NCI-H2107 treated with DMSO at 0.1 percent for 48 hours (cell line): Measurements from ENCODE around the gene ZNF467.

Experiments used
- DNase-seq: peaks from one replicate; lab custom pipeline; 2025; ENCODE audit not compliant: unreplicated experiment; lab: John Stamatoyannopoulos, UW

Gene ZNF467

DNA sequence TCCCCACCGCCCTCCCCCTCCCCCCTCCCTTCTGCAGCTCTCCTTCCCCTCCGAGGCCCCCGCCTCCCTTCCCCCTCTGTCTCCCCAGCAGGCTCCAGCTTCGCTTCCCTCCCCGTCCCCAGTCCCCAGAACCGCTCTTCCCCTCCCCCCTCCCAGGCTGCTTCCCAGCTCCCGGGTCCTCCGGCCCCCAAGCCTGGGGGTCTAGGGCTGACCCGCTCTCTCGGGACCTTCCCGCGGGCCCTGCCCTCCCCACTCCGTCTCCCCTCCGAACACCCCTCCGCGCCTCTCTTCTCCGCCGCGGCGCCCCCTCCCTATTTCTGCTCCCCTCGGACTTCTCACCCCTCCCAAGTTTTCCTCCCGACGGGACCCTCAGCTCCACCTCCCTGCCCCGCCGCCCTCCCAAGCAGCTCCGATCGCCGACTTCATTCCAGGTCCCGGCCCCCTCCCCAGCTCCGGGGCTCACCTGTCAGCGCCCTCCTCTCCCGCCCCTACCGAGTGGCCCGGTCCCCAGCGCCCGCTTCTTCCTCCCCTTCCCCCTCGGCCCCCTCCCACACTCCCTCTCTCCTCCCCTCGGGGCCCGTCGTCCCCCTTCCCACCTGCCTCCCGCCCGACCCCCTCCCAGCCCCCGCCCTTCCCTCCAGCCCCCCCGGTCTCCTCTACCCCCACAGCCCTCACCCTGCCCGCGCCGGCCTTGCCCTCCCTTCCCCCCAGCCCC is 990 bp downstream of the ZNF467 start:
- no peak for DNase-seq

DNA sequence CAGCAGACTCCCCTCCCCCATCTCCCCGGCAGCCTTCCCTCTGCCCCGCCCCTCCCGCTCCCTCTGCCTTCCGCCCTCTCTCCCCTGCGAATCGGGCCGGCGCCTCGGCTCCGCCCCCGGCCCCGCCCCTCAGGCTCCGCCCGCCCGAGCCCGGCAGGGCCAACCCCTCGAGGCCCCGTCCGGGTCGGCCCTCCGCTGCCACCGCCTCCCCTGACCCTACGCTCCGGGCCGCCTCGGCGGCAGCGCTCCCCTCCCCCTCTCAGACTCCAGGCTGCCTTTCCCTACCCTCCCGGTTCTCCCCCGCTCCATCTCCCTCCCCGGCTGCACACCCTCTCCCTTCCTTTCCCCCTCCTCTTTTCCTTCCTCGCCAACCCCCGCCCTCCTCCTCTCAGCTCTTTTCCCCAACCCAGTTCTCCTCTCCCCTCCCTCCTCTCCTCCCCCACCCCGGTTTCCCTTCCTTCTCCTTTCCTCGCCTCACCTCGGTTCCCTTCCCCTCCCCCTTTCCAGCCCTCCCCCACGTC is 1.6 kb downstream of the ZNF467 start:
- DNase-seq, result peak; percentile 74

DNA sequence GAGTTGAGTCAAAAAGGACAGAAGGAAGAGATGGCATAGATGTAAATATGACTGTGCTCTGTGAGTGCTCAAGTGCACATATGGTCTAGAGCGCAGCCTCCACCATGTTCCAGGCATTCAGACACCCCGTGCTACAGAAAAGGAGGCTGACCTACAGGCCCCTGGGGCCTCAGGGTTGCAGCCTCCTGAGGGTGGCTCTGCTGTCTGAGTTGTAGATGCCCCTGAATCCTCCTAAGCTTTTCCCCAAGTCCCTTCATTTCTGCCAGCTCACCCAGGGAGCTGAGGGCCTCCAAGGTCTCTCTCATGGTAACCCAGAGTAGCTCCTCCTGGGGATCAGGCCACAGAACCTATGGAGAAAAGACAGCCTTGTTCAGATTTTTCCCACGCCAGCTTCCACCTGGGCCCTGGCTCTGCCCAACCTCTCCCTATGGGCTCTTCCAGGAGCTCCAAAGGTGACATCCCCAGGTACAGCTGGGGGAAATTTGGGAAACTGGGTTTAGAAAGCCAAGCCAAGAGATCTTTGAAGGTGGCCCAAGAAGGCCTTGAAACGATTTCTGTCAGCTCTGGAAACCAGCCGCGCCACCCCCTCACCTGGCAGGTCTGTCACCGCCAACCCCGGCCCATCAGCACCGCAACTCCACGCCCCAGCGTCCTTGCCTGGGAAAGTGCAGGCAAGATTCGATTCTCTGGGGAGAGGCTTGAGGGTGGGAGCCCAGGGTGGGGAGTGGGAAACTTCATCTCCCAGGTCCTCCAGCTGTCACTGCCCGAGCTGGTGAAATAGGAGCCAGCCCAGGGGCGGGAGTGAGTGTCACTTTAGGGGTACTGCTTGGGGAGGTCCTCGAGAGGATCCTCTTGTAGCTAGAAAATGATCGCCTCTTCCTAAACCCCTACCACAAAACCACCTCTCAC is 2.4 kb downstream of the ZNF467 start:
- DNase-seq, result peak; percentile 74

DNA sequence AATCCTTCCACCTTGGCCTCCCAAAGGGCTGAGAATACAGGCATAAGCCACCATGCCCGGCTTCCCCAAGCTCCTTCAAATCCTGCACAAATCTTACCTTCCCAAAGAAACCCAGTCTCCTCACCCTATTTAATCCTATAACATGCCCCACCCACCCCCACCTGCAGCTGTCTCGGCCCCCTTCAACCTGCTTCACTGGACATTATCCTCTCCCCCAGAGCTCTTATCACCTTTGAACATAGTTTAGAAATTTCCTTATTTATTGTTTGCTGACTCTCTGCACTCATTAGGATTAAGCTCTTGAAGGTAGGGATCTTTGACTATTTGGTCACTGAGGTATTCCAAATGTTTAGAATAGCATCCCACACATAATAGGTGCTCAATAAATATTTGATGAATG is 3.5 kb downstream of the ZNF467 start:
- no peak for DNase-seq

DNA sequence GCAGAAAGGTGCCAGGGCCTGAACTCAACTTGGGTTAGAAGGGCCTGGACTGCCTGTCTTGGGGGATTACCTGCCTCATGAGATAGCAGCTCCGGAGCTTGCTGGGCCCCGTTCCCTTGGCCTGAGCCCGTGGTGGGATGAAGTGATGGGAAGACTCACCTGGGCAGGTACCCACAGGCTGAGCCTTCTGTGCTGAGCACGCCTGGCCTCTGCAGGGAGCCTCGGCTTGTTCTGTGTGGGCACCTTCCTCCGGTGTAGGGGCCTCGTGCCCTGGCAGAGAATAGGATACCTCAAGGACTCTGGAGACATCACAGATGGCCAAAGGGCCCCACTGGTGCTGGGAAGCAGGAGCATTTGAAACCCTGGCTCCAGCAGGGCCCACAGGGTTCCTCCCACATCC is 4.5 kb downstream of the ZNF467 start:
- DNase-seq, result no peak

DNA sequence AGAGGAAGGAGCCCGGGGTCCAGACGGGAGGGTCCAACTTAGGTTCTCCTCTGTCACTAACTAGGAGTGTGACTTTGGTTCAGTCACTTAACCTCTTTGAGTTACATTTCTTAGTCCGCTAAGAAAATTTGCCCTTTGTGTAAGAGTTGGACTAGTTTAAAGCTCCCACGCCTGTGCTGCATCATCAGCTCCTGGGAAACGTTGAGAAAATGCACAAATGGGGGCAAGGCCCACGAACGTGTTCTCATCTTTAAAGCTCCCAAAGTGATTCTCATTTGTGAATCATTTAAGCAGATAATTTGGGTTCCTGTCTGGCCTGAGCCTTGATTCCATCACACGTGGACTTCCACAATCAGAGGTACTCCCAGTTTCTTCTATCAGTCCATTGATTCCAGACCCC is 6.3 kb downstream of the ZNF467 start:
- no peak for DNase-seq

DNA sequence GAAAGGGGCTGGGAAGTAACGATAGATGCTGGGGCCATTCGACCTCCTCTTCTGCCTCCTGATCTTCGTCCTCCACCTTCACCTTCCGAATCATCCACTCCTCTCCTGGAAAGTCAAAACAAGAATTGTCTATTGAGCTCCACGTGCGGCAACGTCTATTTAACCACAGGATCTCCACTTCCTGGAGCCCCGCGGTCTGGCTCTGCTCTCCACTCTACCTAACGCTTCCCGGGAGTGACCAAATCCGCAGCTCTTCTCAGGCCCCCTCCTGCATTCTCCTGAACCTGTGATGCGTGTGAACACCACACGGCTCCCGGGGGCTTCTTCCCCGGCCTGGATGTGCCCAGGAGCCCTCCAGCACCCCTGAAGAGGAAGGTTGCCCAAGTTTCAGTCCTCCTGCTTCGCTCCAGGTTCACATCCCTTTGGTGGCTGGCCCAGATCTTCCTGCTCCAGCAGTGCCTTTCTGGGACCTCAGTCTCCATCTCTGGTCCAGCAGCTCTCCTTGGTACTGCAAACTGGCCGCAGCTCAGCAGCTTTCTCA is 7.2 kb downstream of the ZNF467 start:
- DNase-seq, result no peak

DNA sequence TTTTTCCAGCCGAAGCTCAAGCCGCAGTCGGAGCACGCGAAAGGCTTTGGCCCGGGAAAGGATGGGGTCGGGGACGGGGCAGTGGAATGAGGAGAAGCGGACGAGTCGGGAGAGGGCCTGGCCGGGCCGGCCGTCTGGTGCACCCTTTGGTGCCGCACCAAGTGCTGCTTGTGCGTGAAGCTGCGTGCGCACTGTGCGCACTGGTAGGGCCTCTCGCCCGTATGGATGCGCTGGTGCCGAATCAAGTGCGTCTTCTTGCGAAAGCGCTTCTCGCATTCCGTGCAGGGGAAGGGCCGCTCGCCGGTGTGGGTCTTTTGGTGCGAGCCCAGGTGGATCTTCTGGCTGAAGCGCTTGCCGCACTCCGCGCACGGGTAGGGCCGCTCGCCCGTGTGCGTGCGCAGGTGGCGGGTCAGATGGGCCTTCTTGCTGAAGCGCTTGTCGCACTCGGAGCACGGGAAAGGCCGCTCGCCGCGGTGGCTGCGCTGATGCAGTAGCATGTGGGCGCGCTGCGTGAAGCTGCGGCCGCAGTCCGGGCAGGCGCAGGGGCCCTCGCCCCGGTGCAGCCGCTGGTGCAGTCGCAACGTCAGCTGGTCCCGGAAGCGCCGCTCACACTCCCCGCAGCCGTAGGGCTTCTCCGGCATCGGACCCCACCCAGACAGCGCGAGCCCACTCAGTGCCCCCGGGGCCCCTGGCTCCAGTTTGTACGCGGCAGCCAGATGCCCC is 7.8 kb downstream of the ZNF467 start:
- no peak for DNase-seq

DNA sequence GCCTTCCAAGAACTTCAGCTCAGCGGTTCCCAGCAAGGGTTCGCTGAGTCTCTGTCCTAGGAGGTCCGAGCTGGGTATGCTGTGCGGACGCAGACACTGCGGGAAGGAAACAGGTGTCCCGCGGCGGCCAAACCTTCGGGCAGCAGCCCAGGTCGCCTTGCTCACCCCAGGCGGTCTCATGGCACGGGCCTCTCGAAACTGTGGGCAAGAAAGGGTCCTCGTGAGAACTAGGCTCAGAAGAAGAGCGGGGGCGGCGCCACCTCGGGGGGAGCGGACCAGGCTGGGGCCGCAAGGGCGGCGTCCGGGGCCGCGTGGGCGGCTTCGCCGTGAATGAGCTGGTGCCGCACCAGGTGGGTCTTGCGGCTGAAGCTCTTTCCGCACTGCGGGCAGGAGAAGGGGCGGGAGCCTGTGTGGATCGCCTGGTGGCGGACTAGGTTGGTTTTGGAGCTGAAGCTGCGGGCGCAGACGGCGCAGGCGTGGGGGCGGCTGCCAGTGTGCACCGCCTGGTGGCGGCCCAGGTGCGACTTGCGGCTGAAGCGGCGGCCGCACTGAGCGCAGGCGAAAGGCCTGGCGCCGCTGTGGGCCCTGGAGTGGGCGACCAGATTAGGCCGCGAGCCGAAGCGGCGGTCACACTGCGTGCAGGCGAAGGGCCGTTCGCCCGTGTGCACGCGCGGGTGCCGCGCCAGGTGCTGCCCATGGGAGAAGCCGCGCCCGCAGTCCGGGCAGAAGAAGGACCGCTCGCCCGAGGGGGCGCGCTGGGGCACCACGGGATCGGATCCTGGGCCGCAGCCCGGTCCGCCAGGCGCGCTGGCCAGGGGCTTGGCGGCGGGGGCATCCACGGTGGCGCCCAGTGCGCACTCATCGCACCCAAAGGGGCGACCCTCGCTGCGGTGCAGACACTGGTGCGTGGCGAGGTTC is 8.6 kb downstream of the ZNF467 start:
- DNase-seq, result no peak

DNA sequence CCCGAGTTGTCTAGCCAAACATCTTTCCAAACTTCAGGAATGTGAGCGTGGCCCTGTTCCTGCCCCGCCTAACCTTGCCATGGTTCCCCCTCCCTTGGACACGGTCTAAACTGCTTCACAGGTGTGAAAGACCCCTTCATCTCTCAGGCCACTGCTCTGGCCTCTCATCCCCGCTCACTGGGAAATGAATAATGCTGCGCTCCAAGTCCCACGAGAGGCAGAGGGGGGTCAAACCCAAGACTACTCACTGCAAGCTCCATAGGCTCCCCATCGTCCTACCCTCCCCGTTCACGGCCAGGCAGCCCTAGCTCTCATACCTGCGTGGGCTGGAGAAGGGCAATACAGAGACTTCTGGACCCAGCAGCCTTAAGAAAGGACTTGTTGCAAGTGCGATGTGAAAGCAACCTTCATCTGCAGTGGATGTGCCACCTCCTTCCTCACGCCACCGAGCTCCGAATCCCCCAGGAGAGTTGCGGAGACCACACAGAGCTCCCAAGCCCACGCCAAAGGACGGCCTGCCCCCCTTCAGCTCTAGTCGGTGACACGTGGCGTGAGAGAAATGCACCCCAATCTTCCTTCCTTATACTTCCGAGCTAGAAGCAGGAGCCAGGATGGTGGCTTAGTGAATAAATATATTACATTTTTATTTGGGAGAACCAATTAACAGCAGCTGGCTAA is 9.7 kb downstream of the ZNF467 start:
- no peak for DNase-seq

DNA sequence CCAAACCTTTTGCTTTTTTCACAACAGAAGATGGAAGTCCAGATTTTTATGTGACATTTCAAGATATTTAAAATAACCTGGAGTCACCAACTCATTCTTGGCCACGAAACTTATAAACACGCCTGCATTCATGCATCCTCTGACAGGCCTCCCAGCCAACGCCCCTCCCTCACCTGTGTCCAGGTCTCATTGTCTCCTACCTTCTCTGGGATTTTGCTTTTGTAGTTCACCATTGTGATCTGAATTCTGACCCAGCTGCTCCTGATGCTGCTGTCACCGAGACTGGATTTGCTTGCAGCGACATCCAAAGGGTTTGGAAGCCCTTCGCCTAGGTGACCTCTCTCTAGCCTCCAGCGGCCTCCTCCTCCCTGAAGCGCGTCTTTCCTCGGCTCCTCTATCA is 10.8 kb downstream of the ZNF467 start:
- DNase-seq, result no peak

DNA sequence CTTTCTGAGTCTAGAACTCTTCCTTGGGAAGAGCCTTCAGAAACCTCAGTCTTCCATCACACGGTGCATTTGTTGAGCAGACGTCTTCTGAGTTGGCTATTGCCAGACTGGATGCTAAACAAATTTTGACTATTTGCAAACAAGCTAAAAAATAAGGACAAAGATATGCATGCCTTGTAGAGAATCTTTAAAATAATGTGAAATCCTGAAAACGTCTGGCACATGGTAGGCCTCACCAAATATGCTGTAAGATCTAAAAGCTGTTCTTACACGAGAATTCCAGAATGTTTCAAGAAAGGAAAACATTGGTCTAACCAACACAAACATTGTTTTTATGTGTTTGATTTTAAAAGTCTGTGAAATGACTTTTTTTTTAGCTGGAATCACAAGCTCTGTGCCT is 11.3 kb downstream of the ZNF467 start:
- no peak for DNase-seq

DNA sequence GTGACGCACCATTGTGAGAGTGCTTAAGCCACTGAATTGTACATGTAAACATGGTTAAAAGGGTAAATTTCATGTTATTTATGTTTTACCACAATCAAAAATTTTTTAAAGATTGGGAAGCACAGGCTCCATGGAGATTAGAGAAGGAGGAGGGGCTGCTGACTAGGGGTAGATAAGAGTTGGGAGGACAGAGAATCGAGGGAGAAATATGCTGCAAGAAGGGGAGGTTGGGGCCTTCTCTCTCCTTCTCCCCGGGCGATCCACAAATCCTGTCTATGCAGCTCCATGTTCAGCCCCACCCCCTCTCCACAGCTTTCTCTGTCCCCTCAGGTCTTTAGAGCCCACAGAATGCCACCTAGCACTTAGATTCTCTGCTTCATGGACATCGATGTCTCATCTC is 12.1 kb downstream of the ZNF467 start:
- DNase-seq, result no peak

DNA sequence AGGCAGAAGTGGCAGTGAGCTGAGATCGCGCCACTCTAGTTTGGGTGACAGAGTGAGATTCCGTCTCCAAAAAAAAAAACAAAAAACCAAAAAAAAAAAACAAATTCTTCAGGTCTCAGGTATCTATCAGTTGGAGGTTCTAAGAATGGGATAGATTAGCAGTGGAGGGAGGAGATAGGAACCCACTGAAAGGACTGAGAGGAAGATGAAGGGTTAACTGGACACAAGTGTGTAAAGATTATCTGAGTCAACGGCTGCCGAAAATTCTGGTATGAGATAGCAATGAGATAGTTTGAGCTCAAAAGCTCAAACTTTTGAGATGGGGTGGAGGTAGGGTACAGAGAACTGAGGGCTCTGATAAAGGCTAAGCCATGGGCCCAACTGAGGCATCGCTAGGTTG is 12.8 kb downstream of the ZNF467 start:
- DNase-seq, result no peak

DNA sequence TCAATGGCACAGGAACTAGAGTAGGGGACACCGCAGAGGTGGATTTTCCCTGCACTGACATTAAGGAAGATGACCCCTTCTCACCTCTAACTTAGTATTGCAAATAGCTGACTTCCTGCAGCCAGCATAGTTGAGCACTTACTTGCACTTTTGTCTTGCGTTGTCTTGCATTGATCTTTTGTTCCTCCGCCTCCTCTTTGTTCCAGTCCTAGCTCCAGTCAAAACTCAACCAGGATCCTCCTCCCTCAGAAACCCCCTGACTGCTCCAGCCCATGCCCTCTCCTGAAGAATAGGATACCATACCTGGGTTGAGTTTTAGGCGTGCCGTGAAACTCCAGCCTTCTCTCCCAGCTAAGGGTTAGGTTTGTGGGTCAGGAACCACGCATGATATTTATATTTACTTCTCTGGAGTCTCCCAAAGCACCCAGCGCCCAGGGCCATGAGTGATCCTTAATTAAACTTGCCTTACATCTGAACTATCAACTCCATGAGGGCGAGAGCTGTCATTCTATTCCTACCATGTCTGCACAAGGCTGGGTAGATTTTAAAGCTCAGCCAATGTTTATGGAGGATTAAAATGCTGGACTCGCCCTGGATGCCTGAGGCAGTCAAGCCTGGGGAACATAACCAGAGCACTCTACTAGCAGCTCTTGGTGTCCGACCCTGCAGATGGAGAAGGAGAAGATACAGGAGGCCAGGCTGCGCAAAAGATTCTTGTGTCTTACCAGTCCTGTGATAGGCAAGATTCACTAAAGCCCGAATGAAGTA is 14.1 kb downstream of the ZNF467 start:
- no peak for DNase-seq

DNA sequence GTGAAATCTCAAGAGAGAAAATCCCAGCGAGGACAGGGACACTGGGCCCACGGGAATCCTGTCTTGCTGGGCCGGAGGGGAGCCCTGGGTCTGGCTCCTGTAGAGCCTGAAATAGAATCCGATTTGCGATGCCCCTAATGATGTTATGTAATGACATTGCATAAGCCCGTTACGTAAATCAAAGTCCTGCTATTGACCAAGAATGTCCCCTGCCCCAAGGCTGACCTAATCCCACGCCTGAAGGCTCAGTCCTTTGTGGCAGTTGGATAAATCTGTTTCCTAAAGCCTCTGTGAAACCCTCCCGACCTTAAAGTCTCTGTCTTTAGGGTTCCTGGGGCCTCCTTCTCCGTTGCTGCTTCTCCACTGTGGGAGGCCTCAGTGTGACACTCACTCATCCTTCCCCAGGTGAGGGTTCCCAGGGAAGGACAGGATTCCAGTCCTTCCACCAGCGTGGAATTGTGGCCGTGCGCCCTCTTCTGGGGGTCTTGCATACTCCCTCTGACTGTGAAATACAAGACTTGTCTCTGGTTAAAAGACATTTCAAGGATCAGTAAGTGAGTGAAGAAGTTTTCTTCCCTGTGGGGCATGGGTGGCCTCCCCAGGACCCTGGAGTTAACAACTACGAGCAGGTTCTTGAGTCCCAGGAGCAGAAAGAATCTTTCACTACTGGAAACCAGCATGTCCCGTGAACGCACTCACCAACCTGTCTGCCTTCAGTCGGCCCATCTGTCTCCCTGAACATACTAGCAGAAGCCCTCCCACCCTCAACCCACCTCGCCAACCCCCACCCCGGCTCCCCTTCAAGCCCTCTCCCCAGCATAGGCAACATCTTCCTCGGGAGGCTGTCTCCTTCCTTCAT is 19.8 kb downstream of the ZNF467 start:
- no peak for DNase-seq

DNA sequence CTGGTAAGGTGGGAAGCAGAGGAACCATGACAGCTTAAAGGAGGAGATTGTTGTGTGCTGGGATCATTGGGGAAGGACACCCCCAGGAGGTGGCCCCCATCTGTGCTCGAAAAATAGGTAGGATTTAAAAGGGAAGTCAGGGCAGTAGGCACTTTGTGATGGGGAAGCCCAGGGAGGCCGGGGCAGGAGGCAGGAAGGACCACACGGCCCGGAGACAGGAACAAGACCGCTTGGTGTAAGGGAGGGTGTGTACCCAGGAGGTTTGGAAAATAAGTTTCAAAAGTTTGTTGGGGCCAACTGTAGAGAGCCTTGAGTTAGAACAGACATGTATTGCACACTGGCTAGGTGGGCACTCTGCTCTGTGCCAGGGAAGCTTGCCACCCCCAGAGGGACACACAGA is 20.7 kb downstream of the ZNF467 start:
- no peak for DNase-seq
